GM15510 (cell line): ENCODE data around the gene ASIC4.

Experiments used
- POLR2A ChIP-seq: IDR thresholded peaks from 3 replicates; pipeline ENCODE4 v1.6.1; 2011; ENCODE audit warnings: borderline replicate concordance; ENCODE audit not compliant: insufficient read length; ENCODE audit errors: extremely low read depth

ASIC4 gene

GRCh38 chr2:219514196-219514761 lies at the start of gene ASIC4:
Gene ASIC4, plus strand, starts transcription at chr2:219514482. Its CDS starts 243 bp downstream, at chr2:219514725.
- no peak for TF ChIP-seq POLR2A

DNA sequence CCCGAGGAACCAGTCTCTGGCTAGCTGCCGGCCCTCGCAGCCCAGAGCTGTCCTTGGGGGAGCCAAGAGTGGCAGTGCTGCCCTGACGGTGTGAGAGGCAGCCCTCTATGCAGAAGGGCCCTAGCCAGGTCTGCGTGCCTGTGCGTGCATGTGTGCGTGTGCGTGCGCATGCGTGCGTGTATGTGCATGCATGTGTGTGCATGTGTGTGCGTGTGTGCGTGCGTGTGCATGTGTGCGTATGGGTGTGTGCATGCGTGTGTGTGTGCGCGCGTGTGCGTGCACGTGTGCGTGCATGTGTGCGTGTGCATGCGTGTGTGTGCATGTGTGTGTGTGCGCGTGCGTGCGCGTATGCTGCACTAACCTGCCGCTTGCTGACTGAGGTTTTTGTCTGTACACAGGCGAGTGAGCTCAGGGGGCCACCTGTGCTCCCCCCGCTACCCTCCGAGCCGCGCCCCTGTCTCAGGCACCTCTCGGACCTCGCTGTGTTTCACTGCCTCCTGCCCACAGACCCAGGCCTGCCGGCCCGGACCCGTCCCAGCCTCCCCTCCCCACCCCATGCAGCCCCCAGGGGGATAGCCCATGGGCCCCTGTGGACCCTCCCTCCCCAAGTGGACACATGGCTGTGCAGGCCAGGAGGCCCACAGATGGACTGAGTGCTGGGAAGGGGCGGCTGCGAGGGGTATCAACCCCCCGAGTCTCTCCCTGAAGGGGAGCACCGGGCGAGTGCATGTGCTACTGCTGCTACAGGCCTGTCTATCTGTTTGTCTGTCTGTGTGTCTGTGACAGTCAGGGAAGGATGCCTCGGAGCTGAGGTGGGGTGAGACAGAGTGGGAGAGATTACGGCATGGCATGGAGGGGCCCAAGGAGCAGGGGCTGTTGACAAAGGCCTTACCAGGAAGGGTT lies 48.4 kb upstream of the ASIC4 start:
- no peak for TF ChIP-seq POLR2A

DNA sequence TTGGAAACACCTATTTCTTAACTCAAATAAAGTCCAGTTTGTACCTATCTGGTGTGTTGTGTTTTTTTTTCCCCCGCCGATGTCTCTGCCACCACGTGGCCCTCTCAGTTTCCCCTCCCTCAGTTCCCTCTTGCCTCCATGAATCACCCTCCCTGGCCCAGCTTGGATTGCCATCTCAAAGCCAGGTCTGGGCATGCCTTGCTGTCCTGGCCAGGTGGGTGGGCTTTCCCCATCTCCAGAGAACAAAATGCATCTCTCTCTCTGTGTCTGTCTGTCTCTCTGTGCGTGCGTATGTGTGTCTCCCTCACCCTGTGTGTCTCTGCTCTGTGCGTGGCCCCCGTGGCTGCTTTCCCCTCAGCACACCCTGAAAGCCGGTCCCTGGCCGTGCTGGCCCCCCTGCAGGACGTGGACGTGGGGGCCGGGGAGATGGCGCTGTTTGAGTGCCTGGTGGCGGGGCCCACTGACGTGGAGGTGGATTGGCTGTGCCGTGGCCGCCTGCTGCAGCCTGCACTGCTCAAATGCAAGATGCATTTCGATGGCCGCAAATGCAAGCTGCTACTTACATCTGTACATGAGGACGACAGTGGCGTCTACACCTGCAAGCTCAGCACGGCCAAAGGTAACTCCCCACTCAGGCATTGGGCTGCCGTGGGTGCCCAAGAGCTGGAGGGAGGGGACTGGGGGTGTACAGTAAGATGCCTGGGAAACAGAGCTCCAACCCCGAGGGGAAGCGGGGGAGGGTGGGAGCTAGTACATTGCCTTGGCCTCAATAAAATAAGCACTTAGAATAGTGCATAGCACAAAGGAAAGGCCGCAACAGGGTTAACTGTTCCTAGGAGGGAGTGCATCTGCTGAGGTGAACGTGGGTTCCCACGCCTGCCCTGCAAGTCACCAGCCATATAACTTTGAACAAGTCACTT lies 47.2 kb upstream of the ASIC4 start:
- no peak for TF ChIP-seq POLR2A

- TF ChIP-seq POLR2A = no peak
Observed at GRCh38 chr2:219467736-219468075, 46.6 kb upstream of the ASIC4 start.

DNA sequence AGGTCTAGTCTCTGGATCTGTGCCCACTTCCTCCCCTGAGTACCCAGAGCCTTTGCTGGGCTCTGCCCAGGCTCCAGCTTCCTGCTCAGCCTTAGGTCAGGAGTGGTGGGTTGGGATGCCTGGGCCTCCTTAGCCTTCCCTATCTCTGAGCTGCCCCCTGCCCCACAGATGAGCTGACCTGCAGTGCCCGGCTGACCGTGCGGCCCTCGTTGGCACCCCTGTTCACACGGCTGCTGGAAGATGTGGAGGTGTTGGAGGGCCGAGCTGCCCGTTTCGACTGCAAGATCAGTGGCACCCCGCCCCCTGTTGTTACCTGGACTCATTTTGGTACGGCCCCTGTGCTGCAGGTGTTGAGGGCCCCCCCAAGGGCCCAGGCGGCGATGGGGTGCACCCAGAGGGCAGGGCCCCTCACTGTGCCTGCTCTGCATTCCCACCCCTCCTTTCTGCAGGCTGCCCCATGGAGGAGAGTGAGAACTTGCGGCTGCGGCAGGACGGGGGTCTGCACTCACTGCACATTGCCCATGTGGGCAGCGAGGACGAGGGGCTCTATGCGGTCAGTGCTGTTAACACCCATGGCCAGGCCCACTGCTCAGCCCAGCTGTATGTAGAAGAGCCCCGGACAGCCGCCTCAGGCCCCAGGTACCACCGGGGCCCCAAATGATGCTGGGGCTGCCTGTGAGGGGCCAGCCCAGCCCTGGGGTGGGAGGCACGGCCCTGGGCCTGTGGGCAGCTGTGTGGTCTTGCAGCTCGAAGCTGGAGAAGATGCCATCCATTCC lies 45.7 kb upstream of the ASIC4 start:
- no peak for TF ChIP-seq POLR2A

- TF ChIP-seq POLR2A = no peak
Observed at GRCh38 chr2:219469186-219469724, 45.0 kb upstream of the ASIC4 start.

DNA sequence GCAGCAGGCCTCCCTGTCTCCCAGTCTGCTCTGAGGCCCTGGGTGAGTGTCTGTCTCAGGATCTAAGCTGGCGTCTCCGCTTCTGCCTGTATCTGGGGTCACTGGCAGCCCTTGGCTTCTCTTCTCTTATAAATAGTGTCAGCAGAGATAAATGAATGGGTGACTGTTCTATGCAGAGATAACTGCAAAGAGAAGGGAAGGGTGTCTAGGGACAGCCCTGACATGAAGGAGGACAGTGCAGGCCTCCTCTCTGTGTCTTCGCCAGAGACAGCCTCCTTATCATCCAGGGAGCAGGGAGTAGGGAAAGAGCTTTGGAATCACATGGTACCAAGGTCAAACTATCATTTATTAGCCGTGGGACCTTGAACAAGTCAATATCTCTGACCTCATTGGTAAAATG lies 43.9 kb upstream of the ASIC4 start:
- TF ChIP-seq POLR2A = no peak

DNA sequence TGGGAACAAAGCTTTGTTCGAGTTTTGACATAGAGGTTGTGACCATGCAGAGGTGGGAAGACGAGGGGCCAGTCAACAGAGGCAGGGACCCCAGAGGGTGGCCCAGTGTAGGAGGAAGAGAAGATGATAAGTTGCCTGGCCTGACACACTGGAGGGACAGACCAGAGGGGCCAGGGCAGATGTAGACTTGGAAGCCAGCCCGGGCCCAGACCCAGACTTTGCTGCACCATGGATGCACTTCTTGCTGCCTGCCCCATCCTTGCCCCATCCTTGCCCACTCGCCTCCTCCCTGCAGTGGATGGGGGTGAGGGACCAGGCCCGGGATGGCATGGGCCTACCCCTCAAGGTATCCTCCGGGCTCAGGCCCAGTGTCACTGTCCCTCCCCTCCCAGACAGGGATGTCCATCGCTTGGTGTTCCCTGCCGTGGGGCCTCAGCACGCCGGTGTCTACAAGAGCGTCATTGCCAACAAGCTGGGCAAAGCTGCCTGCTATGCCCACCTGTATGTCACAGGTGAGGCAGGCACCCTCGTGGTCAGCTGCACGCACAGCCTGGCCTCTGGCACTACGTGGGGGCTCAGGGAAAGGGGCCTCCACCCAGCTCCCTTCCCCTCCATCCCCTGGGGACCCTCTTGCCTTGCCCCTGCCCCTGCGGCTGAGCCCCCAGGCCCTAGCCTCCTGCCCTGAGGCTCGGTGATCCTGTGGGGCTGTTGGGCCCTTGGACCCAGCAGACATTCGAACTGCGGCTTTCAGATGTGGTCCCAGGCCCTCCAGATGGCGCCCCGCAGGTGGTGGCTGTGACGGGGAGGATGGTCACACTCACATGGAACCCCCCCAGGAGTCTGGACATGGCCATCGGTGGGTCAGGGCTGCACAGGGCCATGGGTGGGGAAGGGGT lies 42.6 kb upstream of the ASIC4 start:
- TF ChIP-seq POLR2A = no peak

- TF ChIP-seq POLR2A = no peak
Observed at GRCh38 chr2:219472629-219473187, 41.6 kb upstream of the ASIC4 start.

GRCh38 chr2:219473511-219473910 lies 40.8 kb upstream of the ASIC4 start:
- TF ChIP-seq POLR2A = no peak

DNA sequence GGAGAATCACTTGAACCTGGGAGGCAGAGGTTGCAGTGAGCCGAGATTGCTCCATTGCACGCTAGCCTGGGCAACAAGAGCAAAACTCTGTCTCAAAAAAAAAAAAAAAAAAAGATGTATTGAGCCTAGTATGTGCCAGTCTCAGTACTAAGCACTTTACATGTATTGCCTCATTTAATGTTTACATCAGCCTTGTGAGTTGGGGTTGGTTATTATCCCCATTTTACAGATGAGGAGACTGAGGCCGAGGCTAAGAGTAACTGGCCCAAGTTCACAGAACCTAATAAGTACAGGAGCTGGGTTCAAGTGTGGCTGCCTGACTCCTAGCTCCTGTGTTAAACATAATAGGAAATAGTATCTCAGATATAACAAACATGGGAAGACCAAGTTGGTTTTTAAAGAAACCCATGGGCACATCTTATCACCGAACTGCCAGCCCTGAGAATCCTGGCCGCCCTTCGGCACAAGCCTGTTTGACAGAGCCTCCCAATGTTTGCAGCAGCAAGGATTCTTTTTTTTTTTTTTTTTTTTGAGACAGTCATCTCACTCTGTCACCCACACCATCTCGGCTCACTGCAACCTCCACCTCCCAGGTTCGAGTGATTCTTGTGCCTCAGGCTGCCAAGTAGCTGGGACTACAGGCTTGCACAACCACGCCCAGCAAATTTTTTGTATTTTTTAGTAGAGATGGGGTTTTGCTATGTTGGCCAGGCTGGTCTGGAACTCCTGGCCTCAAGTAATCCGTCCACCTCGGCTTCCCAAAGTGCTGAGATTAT lies 39.8 kb upstream of the ASIC4 start:
- TF ChIP-seq POLR2A = no peak

DNA sequence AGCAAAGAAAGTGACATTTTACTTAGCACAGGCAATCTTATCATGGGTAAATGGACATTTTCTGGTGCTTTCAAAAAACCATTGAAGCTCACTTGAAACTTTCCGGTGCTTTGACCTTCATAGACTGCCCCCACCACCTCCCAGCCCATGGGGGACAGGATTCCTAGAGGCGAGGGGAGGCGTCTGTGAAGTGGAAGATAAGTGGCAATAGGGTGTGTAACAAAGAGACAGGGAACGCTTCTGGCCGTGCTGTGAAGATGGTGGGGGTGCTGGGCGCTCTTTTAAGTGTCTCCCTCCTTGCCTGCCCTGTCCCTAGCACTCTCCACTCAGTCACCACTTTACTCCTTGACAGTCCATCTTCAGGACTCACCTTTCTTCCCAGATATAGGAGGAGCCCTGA lies 39.0 kb upstream of the ASIC4 start:
- TF ChIP-seq POLR2A = no peak
